NCI-H226 (cell line): ENCODE results near the gene ZNF605.
"Not testable (repeated sequence)": the region's sequence is repeated elsewhere in the genome, so short reads cannot be mapped to it uniquely, and the experiment has no call there.

Experiments
- DNase-seq: peaks from one replicate; pipeline ENCODE4 v3.0.0-alpha.2; 2015

The ZNF605 gene

DNA sequence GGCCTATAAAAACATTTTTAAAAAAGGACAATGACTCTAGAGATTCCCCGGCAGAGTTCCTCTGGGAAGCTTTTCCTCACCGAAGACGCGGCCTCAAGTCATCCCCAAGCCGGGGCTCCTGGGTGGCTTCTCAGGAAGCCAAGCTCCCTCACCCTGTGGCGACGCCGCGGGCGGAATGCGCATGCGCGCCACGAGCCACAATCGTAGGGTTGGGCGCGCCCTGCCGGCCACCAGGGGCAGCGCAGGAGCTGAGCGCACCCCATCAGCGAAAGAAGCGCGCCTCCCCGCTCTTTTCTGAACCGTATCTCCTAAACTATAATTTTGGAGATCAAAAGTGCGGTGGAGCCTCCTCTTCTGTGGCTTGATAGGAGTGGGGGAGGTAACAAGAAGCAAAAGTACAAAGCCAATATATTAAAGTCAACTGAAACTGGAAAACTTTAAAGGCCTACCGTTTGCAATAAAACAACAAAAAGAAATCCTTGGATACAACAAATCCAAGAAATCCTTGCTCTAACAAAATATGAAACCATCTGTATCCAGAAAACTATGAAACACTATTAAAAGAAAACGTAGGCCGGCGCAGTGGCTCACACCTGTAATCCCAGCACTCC is 51.3 kb downstream of the ZNF605 start:
- DNase-seq, result no peak

DNA sequence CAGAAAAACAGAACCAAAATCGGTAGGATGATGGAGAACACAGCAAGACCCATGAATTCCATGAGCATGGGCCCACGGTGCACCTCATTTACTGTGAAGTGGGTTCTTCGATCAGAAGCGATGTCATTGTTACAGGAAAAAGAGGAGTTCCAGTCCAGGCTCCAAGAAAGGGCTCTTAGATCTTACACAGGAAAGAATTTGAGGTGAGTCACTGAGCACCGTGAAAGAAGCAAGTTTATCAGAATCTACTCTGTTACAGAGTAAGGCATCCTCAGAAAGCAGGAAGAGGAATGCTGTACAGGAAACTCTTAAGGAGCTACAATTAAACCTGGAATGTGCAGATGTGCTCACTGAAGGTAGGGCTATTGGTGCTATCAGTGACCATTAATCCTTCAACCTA is 57.1 kb downstream of the ZNF605 start:
- no peak for DNase-seq

DNA sequence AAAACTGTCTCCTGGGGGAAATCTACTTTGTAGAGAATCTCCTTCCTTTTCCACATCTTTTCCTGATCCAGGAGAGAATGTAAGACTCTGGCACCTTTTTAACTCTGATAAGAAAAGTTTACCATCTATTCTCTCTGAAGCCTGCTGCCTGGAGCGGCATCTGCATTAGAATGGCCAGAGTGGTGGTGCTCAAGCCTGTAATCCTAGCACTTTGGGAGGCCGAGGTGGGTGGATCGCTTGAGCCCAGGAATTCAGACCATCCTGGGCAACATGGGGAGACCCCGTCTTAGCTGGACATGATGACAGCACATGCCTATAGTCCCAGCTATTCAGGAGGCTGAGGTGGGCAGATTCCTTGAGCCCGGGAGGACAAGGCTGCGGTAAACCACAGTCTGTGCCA is 67.3 kb downstream of the ZNF605 start:
- DNase-seq, result no peak

DNA sequence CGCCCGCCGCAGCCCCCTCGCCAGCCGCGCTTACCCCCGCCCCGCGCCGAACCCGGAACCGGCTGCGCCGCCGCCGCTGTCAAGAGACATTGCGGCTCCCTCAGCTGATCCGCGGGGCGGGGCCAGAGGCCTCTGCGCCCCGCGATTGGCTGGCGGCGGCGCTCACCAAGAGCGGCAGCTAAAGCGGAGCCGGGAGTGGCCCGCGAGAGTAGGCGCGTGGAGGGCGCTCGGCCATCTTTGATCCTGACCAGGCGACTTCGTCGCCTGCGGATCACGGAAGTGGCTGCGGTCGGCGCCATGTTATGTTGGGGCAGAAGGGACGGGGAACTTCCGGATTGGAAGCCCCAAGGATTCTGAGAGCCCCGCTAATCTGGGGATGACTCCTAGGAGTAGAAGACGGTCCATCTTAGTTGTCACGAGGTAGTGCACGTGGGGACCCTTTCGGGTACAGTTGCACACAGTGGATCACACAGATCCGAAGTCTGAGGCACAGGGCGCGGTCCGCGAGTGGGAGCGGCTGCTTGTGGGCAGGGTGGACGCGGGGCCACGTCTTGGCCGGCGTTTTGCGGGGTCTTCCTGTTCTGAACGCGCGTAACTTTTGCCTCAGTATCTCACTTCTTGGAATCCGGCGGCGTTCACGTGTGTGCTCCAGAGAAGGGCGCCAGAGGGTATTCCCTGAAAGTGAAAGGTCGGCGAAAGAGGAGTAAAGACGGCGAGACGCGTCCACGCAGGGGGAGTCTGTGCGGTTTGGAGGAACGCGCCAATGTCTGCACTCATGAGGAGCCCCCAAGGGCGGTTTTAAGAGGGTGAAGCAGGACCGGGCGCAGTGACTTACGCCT is 68.4 kb downstream of the ZNF605 start, which contains the start of gene CHFR:
CHFR (minus strand) TSS at position 93 of the 839 bp plus-strand sequence. CDS start 277 bp downstream, outside the sequence.
- peak; percentile 96 for DNase-seq

DNA sequence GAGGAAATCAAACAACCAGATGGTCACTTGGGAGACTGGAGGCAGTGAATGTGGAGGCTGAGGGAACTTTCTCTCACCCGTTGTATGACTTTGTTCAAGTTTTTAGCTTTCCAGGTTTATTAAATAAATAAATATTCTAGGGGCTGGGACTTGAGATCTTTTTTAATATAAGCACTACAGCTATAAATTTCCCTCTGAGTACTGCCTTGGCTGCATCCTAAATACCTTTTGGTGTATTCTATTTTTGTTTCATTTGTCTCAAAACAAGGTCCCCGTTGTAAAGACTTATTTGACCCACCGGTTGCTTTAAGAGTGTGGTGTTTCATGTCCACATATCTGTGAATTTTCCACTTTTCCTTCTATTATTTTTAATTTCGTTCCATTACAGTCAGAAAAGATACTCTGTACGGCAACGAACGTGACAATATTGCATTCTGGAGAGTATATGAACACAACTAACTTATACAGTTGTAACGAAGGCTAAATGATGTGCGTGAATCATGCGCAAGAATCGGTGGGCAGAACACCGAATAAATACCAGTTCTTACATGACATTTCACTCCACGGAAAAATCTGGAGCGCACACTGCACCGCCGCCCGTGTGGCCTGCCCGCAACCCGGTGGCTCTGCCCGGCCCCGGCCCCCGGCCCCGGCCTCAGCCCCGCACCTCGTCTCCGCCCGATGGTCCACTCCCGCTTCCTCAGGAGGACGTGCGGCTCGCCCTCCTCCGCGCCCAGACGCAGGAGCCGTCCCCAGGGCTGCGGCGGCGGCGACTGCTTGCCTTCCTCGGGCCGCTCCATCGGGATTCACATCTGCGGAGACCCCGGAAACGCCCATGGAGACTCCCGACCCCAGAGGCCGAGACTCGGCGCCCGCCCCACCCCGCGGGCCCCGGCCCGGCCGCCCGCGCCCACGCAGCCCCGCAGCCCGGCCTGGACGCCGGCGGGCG is 69.3 kb downstream of the ZNF605 start:
- no peak for DNase-seq

DNA sequence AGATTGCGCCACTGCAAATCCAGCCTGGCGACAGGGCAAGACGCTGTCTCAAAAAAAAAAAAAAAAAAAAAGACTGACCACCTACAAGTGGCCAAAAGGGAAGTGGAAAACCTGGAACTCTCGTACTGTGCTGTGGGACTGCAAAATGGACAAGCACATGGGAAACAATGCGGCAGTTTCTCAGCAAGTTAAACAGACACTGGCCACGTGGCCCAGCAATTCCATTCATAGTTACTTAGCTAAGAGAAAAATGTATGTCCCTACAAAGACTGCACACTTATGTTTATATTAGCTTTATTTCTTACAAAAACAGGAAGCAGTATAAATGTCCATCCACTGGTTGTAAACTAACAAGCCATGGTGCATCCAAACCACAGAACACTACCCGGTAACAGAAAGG is 74.3 kb downstream of the ZNF605 start:
- DNase-seq, result no peak

DNA sequence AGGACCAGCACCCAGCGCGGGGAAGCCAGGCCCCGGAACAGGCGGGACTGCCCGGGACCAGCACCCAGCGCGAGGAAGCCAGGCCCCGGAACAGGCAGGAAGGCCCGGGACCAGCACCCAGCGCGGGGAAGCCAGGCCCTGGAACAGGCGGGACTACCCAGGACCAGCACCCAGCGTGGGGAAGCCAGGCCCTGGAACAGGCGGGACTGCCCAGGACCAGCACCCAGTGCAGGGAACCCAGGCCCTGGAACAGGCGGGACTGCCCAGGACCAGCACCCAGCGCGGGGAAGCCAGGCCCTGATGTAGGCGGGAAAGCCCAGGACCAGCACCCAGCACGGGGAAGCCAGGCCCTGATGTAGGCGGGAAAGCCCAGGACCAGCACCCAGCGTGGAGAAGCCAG is 81.5 kb downstream of the ZNF605 start:
- DNase-seq, result not testable (repeated sequence)

DNA sequence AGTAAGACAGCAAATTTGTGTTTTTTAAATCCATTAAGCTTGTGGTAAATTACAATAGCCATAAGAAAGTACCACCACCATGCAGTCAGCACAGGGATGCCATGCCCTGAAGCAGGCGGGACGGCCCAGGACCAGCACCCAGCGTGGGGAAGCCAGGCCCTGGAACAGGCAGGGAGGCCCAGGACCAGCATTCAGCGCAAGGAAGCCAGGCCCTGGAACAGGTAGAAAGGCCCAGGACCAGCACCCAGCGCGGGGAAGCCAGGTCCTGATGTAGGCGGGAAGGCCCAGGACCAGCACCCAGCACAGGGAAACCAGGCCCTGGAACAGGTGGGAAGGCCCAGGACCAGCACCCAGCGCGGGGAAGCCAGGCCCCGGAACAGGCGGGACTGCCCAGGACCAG is 81.9 kb downstream of the ZNF605 start:
- no peak for DNase-seq

DNA sequence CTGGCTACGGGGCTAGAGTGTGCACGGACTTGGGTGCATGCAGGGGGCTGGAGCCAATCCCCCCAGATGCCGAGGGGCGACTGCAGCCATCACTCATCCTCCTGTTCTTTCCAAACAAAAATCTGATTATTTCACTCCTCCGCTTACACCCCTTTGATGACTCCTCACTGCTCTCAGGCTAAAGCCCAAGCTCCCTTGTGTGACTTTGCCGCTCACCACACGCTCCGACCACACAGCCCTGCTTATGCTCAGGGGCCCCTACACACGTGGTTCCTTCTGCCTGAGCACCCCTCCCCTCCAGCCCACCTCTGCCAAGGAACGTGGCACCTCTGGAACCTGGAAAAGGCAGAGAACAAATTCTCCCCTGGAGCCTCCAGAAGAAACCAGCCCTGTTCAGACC is 82.4 kb downstream of the ZNF605 start:
- DNase-seq, result no peak

DNA sequence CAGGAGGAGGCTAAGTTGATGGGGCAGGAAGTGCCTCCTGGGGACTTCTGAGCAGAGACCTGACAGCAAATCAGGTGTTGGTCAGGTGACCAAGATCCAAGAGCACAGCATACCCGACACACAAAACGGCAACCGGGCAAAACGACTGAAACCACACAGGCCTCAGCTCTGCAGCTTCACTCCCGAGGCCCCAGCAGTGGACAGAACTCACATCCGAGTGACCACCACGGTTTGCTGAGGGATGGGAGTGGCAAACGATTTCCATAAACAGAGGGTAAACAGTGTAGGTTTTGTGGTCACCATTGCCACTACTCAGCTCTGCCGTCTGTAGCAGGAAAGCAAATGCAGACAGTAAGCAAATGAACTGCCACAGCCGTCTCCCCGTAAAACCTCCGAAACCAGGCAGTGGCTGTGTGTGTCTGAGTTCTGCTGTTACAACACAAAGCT is 83.1 kb downstream of the ZNF605 start:
- no peak for DNase-seq

DNA sequence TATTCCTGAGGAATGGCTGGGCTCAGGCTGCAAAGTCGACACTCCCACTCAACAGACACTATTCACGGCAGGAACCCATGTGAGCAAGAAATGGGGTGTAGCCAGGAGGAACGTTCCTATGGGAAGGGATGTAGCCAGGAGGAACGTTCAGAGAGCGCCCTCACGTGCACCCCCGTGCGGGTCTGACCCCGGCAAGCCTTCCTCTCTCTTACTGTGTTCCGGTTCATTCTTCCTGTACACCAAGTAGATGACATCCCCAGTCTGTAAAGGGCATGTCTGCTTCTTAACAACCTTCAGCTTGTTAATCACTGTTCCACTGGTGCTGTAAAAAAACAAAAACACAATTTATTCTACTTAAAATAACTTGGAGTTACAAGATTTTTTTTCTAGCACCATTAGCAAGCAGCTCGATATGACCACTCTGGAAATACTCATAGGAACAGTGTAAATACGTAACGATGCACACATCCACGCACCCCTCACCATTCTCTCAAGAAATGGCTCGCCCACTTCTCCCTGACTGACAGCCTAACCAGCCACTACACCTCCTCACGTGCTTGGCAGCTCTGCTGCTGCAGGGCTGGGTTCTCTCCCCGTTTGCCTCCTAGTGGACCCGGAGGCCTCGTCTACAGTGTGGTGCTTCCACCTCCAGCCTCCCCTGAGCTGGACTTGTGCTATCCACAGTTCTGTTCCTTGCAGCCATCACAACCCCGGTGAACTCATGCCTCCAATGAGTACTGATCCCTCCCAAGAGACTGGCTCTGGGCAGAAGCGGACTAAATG is 83.8 kb downstream of the ZNF605 start:
- no peak for DNase-seq

DNA sequence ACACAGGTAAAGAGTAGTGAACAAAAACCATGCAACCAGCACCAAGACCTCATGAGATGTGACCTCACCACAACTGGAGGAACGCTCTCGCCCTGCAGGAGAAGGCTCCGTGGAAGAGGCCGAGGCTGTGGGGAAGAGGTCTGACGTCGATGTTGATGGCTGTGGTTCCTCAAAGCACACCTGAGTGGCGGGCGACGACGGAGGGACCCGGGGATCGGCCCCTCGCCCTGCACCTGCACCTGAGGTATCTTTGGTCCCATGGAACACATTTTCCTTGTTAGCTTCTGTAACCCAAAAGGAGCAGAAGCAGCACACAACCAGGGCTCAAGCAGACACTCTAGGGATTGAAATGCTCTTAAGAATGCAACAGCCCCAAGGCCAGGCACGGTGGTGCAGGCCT is 86.6 kb downstream of the ZNF605 start:
- DNase-seq, result no peak
